MM.1S (cell line): ENCODE results near the gene GAGE12H.
"Not testable (repeated sequence)": the region's sequence is repeated elsewhere in the genome, so short reads cannot be mapped to it uniquely, and the experiment has no call there.

Experiments
- DNase-seq: peaks from one replicate; pipeline ENCODE4 v3.0.0-alpha.2; 2015
- H2AFZ ChIP-seq: fragments of 300-600 bp; sonication (generic); 2 replicates; pipeline ENCODE4 v1.6.0; 2016; ENCODE audit warnings: antibody characterized with exemption, low read length
- H3F3A ChIP-seq: fragments of 300-600 bp; sonication (generic); 2 replicates; pipeline ENCODE4 v1.6.1; 2016; ENCODE audit warnings: mild to moderate bottlenecking, antibody characterized with exemption, low read length, moderate library complexity, mixed read lengths; ENCODE audit not compliant: insufficient read depth
- H3K27ac ChIP-seq: fragments of 300-600 bp; sonication (generic); 2 replicates; pipeline ENCODE4 v1.5.1; 2016; ENCODE audit warnings: mild to moderate bottlenecking, low read length
- H3K27me3 ChIP-seq: fragments of 300-600 bp; sonication (generic); replicated peaks from 2 replicates; pipeline ENCODE4 v1.6.0; 2016; ENCODE audit warnings: low read length; ENCODE audit not compliant: insufficient read depth
- H3K36me3 ChIP-seq: fragments of 300-600 bp; sonication (generic); replicated peaks from 2 replicates; pipeline ENCODE4 v1.6.1; 2016; ENCODE audit warnings: mild to moderate bottlenecking, low read length, mixed read lengths; ENCODE audit not compliant: insufficient read depth
- H3K4me1 ChIP-seq: fragments of 300-600 bp; sonication (generic); 2 replicates; pipeline ENCODE4 v1.6.1; 2016; ENCODE audit warnings: low read length, mixed read lengths
- H3K4me2 ChIP-seq: fragments of 300-600 bp; sonication (generic); 2 replicates; pipeline ENCODE4 v1.6.0; 2016; ENCODE audit warnings: low read depth, low read length
- H3K4me3 ChIP-seq: fragments of 300-600 bp; sonication (generic); 2 replicates; pipeline ENCODE4 v1.5.1; 2016; ENCODE audit warnings: low read length, mixed read lengths
- H3K79me2 ChIP-seq: fragments of 300-600 bp; sonication (generic); 2 replicates; pipeline ENCODE4 v1.6.1; 2016; ENCODE audit warnings: mixed run types, low read length, mixed read lengths
- H3K9ac ChIP-seq: fragments of 300-600 bp; sonication (generic); 2 replicates; pipeline ENCODE4 v1.6.1; 2016; ENCODE audit warnings: low read length, mixed read lengths
- H3K9me2 ChIP-seq: fragments of 300-600 bp; sonication (generic); replicated peaks from 2 replicates; pipeline ENCODE4 v1.6.1; 2016; ENCODE audit warnings: mild to moderate bottlenecking, low read length, mixed read lengths; ENCODE audit not compliant: insufficient read depth
- H3K9me3 ChIP-seq: fragments of 300-600 bp; sonication (generic); replicated peaks from 2 replicates; pipeline ENCODE4 v1.6.1; 2016; ENCODE audit warnings: mild to moderate bottlenecking, low read length, mixed read lengths; ENCODE audit not compliant: insufficient read depth
- H4K20me1 ChIP-seq: fragments of 300-600 bp; sonication (generic); 2 replicates; pipeline ENCODE4 v1.6.1; 2016; ENCODE audit warnings: mild to moderate bottlenecking, low read length, moderate library complexity, mixed read lengths; ENCODE audit not compliant: insufficient read depth
- CTCF ChIP-seq: fragments of 300-600 bp; sonication (generic); IDR thresholded peaks from 2 replicates; pipeline ENCODE4 v1.5.1; 2016; ENCODE audit warnings: antibody characterized with exemption, low read length, mixed read lengths
- EZH2 ChIP-seq: fragments of 300-600 bp; sonication (generic); optimal IDR thresholded peaks from 2 replicates; pipeline ENCODE3; 2017; ENCODE audit warnings: low read depth, mild to moderate bottlenecking, antibody characterized with exemption, low read length, mixed read lengths
- EZH2phosphoT487 ChIP-seq: fragments of 300-600 bp; sonication (generic); IDR thresholded peaks from 2 replicates; pipeline ENCODE4 v1.6.1; 2018; ENCODE audit warnings: antibody characterized with exemption, low read length

The GAGE12H gene

GRCh38 chrX:49589196-49589595 lies 9.4 kb downstream of the GAGE12H start, which contains the start of gene GAGE2A:
GAGE2A (plus strand) TSS chrX:49589496; CDS start chrX:49590651, 1,155 bp downstream.
- H3K27me3 ChIP-seq, H4K20me1 ChIP-seq, H3K4me2 ChIP-seq, H3K27ac ChIP-seq, H3K9me3 ChIP-seq, H2AFZ ChIP-seq, H3K79me2 ChIP-seq, H3F3A ChIP-seq, H3K4me1 ChIP-seq, H3K4me3 ChIP-seq, H3K36me3 ChIP-seq, H3K9ac ChIP-seq, H3K9me2 ChIP-seq, DNase-seq: not testable (repeated sequence)

- not testable (repeated sequence) for H3K9me2 ChIP-seq, H3F3A ChIP-seq, H2AFZ ChIP-seq, H3K4me1 ChIP-seq, H3K9me3 ChIP-seq, H3K79me2 ChIP-seq, H3K9ac ChIP-seq, H3K27me3 ChIP-seq, H3K4me3 ChIP-seq, H3K27ac ChIP-seq, H3K4me2 ChIP-seq, H3K36me3 ChIP-seq, H4K20me1 ChIP-seq, DNase-seq
Observed at GRCh38 chrX:49589769-49590478, 10.2 kb downstream of the GAGE12H start.

- not testable (repeated sequence) for H3K4me2 ChIP-seq, H3F3A ChIP-seq, DNase-seq, H3K9me2 ChIP-seq, H2AFZ ChIP-seq, H3K79me2 ChIP-seq, H3K4me1 ChIP-seq, H4K20me1 ChIP-seq, H3K9ac ChIP-seq, H3K36me3 ChIP-seq, H3K9me3 ChIP-seq, H3K27me3 ChIP-seq, H3K4me3 ChIP-seq, H3K27ac ChIP-seq
Observed at GRCh38 chrX:49590488-49590887, 10.7 kb downstream of the GAGE12H start.

- H3K4me2 ChIP-seq, H4K20me1 ChIP-seq, H3K9me2 ChIP-seq, H3K36me3 ChIP-seq, H3K4me1 ChIP-seq, DNase-seq, H3K79me2 ChIP-seq, H3K9me3 ChIP-seq, H3K9ac ChIP-seq, H3K4me3 ChIP-seq, H3K27me3 ChIP-seq, H3F3A ChIP-seq, H2AFZ ChIP-seq, H3K27ac ChIP-seq: not testable (repeated sequence)
Observed at GRCh38 chrX:49598720-49599119, 19.0 kb downstream of the GAGE12H start, which contains the start of gene GAGE1. GAGE1 (plus strand) TSS chrX:49599020; CDS start chrX:49600175, 1,155 bp downstream.

GRCh38 chrX:49610718-49611310 lies 31.1 kb downstream of the GAGE12H start:
- no peaks in the 10 kb centered on the region for H4K20me1 ChIP-seq
- no peak overlapping the region for H3K9ac ChIP-seq
- H3K79me2 ChIP-seq, result no peaks in the 10 kb centered on the region
- H3K9me2 ChIP-seq, result no peaks in the 10 kb centered on the region
- H2AFZ ChIP-seq, result no peak overlapping the region
- no peak overlapping the region for H3K4me2 ChIP-seq
- no peak overlapping the region for H3K27ac ChIP-seq
- no peak for DNase-seq
- H3K36me3 ChIP-seq, result no peaks in the 10 kb centered on the region
- no peaks in the 10 kb centered on the region for H3K4me1 ChIP-seq
- no peaks in the 10 kb centered on the region for H3K27me3 ChIP-seq
- H3K9me3 ChIP-seq, result no peaks in the 10 kb centered on the region
- TF ChIP-seq CTCF (no peak), EZH2phosphoT487 (no peak), EZH2 (no peak)
- H3K4me3 ChIP-seq, result no peak overlapping the region
- no peaks in the 10 kb centered on the region for H3F3A ChIP-seq
